HG02938 (cell line): ENCODE results near the gene ADGRL2.
A peak's percentile ranks its signal among the peaks of the same experiment; 100 is the strongest.

ENCODE experiments used
- ATAC-seq: cut with Tn5 transposase; IDR thresholded peaks from one replicate; pipeline ENCODE4 v1.9.1; 2021; ENCODE audit warnings: mild to moderate bottlenecking, moderate library complexity; ENCODE audit not compliant: unreplicated experiment

Gene ADGRL2

GRCh38 chr1:81800695-81801650 lies at the start of gene ADGRL2:
ADGRL2 (plus strand) TSS chr1:81800934; CDS start chr1:81836985, 36,051 bp downstream.
- peak; percentile 59 for ATAC-seq

DNA sequence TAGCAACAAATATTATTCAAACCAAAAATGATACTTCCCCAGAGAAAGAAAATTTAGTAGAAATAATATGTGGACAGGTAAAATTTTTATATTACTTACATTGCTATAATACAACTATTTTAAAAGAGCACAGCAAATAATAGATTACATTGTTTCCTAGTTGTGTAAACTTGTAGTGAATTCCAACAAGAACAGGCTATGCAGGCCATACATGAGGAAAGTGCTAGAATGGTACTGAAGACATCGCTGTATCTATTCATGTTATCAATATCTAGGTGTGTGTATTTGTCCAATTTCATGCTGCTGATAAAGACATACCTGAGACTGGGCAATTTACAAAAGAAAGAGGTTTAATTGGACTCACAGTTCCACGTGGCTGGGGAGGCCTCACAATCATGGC lies 47.9 kb upstream of the ADGRL2 start:
- no peak for ATAC-seq

DNA sequence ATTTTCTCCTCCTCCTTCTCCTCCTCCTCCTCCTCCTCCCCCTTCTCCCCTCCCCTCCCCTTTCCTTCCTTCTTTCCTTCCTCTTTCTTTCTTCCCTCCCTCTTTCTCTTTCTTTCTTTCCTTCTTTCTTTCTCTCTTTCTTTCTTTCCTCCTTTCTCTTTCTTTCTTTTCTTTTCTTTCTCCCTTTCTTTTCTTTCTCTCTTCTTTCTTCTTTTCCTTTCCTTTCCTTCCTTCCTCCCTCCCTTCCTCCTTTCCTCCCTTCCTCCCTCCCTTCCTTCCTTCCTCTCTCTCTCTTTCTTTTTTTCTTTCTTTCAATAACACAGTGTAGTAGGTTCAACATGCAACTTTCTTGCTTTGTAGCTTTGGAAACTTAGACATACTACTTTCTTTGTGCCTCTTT lies 46.3 kb upstream of the ADGRL2 start:
- no peak for ATAC-seq

DNA sequence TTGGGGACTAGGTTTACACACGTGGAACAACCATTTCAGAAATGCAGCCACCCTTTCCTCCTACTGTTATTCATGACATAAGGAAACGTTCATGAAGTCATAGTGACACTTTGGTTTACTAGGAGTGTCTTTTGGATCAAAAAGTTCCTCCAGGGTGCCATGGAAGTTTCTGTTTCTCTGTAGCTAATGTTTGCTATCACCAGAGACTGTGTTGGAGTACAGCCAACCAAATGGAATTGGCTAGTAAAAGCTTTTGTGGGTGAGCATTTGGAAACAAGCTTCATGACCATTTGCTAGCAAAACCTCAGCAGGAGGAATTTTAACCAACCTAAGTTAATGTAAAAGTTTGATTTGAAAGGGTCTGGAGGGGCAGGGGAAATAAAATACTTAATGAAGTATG lies 43.9 kb upstream of the ADGRL2 start:
- no peak for ATAC-seq

GRCh38 chr1:81757398-81758020 lies 43.2 kb upstream of the ADGRL2 start:
- ATAC-seq: no peak

- no peak for ATAC-seq
Observed at GRCh38 chr1:81758181-81758580, 42.6 kb upstream of the ADGRL2 start.

DNA sequence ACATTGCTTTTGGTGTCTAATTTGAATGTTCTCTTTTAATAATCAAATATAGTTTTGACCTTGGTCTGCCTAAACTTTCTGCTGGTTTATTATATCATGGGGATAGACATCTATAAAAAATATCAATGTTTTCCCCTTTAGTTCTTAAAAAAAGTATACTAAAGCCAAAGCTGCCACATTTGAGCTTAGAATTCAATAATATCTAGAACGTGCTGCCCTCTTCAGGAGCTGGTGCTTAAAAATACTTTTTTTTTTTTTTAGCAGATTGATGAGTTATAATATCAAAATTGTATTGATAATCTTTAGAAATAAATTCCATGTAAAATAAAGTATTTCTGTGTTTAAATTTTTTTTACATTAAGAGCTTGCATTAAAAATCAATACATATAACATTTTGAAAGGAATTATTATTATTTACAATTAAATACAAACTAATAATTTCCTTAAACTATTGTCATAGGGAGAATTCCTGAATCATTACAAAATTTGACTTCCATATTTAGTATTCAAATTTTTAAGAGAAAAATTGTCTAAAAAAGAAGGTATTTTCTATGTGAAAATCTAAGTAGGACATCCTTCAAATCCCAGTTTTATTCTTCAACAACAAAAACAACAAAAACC lies 40.1 kb upstream of the ADGRL2 start:
- ATAC-seq: no peak

GRCh38 chr1:81775510-81775909 lies 25.2 kb upstream of the ADGRL2 start:
- ATAC-seq: no peak

DNA sequence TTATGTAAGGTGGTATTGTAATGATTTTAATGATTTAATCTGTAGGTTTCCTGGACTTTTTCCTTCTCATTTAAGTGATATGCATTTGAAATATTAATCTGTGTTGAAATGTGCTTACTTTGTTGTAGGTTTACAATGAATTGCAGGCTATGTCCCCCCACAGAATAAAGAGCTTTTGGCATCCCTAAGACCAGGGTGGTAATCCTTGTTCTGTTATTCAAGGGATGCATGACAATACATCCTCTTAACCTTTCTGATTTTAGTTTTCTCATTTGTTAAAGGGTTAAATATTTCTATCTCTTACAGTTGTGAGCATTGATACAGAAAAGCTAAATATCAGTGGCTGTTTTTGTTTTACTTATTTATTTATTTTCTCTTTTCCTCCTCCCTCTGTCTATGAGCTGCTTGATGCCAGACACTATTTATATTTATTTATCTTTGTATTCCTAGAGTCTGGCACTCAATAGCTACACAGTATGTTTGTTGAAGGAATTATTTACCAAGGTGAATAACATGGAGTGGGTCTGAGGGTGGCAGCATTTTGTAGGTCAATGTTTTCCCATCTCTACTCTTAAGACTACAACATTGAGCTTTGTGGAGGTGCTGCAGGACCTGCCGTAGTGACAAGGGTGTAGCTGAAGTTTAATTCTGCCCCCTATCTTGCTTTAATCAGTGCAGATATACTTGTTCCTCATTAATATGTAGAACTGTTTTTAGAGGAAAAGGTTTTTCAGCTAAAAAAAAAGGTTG lies 19.9 kb upstream of the ADGRL2 start:
- ATAC-seq: no peak

DNA sequence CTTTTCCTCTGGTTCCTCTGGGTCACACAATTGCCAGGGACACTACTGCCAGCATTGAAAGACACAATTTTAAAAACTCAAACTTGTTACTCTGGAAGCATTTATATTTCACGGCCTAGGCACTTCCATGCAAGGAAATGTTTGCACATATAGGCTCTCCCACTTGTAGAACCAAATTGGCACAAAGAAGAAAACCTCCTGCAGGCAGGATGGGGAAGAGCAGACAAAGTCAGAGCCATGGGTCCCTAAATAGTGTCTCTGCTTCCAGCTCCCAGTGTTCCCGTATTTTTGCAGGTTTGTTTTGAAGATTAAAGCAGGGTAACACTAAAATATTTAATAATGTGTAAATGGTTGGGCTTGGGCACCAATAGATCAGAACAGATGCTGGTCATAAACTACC lies 19.0 kb upstream of the ADGRL2 start:
- no peak for ATAC-seq

GRCh38 chr1:81792184-81792583 lies 8.6 kb upstream of the ADGRL2 start:
- ATAC-seq: no peak

- no peak for ATAC-seq
Observed at GRCh38 chr1:81797701-81798100, 3.0 kb upstream of the ADGRL2 start.

DNA sequence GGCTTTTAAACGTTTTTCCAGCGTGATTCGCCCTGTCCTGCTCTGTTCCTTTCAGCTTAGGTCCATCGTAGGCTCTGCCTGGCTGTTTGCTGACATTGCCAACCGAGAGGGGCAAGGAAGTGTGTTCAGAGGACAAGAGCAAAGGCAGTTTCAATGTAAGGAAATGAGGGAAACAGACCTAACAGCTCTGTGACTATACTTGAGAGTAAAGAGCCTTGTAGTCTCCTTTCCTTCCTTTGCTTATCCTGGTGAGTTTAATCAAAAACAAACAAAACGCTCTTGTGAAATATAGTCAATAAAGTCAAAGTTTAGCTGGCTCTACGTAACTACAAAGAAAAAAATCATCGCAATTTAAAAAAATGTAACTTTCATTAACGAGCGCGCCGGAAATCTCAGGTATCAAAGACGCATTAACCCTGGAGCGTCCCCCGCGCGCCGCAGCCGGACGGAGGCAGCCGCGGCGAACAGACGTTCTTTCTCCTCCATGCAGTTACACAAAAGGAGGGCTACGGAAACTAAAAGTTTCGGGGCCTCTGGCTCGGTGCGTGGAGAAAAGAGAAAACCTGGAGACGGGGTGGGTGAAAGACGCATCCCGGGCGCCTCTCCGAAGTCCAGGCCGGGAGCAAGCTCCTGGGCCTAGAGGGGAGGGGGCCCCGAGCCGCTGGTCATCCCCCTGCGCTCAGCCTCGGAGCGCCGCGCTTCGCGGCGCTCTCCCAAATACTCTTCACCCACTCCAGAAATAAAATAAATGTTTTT lies 617 bp upstream of the ADGRL2 start:
- ATAC-seq: no peak

DNA sequence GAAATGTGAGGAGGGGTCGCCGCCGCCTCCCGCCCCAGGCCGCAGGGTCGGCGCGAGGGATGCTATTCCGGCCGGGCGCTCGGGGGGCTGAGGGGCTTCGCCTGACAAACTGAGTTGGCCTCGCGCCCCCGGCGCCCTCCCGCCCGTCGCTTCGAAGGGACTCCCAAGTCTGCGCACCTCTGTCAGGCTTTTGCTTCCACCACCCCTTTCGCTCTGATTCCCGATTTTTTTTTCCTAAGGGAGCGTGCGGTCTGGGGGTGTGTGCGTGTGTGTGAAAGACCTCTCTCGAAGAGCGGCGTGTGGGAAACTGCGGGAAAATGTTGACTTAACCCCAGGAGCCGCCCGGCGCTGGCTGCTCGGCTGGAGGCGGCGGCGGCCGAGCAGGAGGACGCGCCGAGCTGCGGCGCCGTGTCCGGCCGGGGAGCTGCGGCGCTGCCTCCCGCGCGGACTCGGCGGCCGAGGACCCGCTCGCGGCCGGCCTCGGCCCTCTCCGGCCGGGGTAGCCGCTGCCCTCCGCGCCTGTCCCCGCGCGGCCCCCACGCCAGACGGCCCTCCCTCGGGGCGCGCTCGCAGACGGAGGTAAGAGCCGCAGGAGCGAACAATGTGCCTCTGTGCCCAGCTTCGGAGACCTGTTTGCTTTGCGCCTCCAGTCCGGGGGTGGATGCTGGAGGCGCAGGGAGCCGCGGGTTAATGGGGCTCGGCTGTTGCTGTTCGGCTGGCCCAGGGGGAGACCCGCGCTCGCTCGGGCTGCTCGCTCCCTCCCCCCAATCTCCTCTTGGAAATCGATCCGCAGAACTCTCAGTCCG lies 1.1 kb downstream of the ADGRL2 start:
- ATAC-seq: no peak

DNA sequence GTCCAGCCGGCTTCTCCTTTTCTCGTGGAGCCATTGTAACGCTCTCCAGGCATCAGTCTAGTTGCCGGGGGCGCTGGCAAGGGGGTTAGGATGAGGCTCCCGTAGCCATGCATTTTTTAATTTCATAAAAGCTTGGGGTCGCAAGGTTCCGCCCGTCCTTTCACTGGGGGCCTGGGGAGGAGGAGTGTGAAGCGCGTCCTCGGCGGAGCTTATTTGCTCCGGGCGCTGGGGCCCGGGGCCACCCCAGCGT lies 1.6 kb downstream of the ADGRL2 start:
- no peak for ATAC-seq

DNA sequence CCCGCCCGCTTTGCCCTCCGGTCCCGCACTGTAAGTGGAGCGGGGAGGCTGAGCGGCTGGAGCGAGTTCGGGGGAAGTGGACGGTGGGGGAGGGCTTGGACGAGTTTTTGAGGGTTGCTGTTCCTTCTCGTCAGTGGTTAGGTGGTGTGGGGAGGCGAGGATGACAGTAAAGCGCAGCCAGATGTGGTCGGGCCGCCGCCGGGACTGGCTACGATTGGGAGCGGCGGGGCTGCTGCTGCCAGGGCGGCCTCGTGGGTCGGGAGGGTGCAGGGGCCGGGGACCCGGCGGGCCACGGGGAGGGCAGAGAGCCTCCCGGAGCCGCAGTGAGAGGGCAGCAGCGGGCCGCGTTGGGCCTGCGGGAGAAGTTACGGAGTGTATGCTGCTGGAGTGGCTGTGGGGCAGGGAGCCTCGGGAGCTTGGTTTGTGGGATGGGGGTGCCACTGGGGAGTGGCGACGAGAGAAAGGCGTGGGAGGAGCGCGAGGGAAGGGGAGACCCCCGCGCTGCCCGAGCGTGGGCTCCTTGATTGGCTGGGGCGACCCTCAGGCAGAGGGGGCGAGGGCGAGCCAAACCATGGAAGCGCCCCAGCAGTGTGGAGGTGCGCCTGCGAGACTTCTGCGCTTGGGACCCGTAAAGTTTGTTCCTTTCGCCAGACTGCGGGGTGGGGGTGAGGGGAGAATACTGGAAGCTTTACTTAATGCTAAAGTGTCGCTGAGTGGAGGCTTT lies 2.1 kb downstream of the ADGRL2 start:
- no peak for ATAC-seq

DNA sequence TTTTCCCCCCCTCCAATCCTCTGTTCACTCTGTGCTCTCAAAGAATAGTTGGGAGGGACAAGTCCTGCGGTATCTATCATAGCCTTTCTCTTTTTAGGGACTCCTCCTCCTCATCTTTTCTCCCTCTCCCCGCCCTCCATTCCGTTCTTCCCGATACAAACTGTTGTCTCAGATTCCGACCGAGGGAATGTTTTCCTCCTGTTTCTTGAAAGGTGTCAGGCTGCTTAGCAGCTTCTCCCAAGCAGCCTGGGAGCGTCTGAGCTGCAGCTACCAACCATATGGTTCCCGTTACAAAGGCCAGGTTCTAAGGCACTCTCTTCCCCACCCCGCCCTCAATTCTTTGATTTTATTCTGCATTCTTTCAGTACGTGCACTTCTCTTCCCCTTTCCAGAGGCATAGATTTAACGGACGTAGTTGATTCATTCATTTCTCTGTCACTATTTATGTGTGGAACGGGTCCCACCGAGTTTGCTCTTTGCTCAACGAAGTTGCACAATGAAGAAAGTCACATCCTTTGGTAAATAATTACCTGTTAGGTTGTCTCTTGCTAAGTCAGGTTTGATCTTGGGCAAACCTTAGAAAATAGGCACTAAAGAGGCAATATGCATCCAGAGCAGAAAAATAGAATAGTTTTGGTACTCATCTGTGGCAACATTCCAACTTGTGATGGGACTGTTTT lies 2.8 kb downstream of the ADGRL2 start:
- no peak for ATAC-seq

DNA sequence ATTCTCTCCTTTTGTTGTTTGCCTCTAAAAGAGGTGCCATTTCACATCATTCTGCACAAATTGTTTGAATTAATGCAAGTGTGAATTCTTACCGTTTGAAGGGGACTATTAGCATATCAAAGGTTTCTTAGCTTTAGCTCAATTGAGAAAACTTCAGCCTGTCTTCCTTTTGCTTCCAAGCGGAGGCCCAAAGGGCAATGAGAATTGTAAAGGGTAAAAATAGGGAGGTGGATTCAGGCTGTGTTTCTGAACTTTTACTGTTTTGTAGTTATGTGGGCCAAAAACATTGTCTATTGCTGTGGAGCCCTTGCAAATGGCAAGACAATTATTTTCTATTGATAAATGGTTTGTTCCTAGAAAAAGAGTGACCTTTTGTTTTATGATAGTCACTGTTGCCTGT lies 3.6 kb downstream of the ADGRL2 start:
- no peak for ATAC-seq
